ENCODE results near the gene DDX39B. TPM values are rescaled to one million over a fixed set of nuclear protein-coding genes. Genes with fewer than 3 reads are reported as not detected.

The DDX39B gene
- total and polyA plus RNA-seq, 9 of the 15 experiments (the other 6 are each of a cell fraction or from before 2014, with no cell fraction given): 479 to 869 (median 592) TPM

DNA sequence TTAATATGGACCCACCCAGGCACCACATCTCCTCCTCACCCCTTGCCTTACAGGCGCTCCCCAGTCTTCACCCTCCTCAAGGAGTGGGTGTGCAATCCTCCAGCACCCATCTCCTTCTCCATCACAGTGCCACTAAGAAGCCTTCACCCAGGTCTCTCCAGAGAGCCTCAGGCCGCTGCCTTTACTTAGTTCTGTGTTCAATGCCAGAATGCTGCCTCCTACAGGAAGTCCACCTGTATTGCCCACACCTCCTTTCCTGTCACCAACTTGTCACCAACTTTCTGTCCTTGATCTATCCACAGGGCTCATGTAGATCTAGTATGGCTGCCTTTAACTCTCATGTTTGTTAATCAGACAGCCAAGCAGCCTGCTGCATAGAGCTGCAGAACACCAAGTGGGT is 43.7 kb upstream of the DDX39B start (continued):
- TF ChIP-seq, protein P1, sequence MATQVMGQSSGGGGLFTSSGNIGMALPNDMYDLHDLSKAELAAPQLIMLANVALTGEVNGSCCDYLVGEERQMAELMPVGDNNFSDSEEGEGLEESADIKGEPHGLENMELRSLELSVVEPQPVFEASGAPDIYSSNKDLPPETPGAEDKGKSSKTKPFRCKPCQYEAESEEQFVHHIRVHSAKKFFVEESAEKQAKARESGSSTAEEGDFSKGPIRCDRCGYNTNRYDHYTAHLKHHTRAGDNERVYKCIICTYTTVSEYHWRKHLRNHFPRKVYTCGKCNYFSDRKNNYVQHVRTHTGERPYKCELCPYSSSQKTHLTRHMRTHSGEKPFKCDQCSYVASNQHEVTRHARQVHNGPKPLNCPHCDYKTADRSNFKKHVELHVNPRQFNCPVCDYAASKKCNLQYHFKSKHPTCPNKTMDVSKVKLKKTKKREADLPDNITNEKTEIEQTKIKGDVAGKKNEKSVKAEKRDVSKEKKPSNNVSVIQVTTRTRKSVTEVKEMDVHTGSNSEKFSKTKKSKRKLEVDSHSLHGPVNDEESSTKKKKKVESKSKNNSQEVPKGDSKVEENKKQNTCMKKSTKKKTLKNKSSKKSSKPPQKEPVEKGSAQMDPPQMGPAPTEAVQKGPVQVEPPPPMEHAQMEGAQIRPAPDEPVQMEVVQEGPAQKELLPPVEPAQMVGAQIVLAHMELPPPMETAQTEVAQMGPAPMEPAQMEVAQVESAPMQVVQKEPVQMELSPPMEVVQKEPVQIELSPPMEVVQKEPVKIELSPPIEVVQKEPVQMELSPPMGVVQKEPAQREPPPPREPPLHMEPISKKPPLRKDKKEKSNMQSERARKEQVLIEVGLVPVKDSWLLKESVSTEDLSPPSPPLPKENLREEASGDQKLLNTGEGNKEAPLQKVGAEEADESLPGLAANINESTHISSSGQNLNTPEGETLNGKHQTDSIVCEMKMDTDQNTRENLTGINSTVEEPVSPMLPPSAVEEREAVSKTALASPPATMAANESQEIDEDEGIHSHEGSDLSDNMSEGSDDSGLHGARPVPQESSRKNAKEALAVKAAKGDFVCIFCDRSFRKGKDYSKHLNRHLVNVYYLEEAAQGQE (IDR thresholded peaks at IDR 0.05; ENCODE audit: borderline replicate concordance): peak; percentile 29; the same call in 1 of the 2 replicates
- TF ChIP-seq, protein P1 (CRISPR knock-in tag; IDR thresholded peaks at IDR 0.05; ENCODE audit: low read depth): no peak
- TF ChIP-seq ZFP36 (IDR thresholded peaks at IDR 0.05; ENCODE audit: low read depth, low read length, partially characterized antibody) (peak; percentile 100), SP1 (CRISPR knock-in tag; IDR thresholded peaks at IDR 0.05) (peak; percentile 63; the same call in 1 of the 2 replicates), ZNF3 (CRISPR knock-in tag; IDR thresholded peaks at IDR 0.05) (no peak), JUND (IDR thresholded peaks at IDR 0.05; ENCODE audit: borderline replicate concordance, low read depth, low read length) (no peak), JUND (tag; IDR thresholded peaks at IDR 0.05; ENCODE audit: borderline replicate concordance, low read depth, low read length) (no peak), POLR3A (IDR thresholded peaks at IDR 0.05; ENCODE audit: borderline replicate concordance, extremely low read depth, insufficient read depth, insufficient read length) (no peak), POU5F1 (IDR thresholded peaks at IDR 0.05; ENCODE audit: borderline replicate concordance, low read depth, low read length, partially characterized antibody) (no peak), RBM25 (IDR thresholded peaks at IDR 0.05; ENCODE audit: low read depth, low read length, severe bottlenecking) (peak; percentile 90), HDAC3 (IDR thresholded peaks at IDR 0.05; ENCODE audit: borderline replicate concordance, partially characterized antibody) (no peak), CHD4 (IDR thresholded peaks at IDR 0.05; ENCODE audit: insufficient read depth, insufficient replicate concordance, low read depth, low read length, poor library complexity, severe bottlenecking) (peak; percentile 24), RCOR1 (IDR thresholded peaks at IDR 0.05; ENCODE audit: borderline replicate concordance in 1 of 2, low read depth in 2 of 2, low read length in 2 of 2) (peak in 1 of 2 experiments; percentile 80; a peak in 2 of 4 replicates)
- TF ChIP-seq, protein P2, sequence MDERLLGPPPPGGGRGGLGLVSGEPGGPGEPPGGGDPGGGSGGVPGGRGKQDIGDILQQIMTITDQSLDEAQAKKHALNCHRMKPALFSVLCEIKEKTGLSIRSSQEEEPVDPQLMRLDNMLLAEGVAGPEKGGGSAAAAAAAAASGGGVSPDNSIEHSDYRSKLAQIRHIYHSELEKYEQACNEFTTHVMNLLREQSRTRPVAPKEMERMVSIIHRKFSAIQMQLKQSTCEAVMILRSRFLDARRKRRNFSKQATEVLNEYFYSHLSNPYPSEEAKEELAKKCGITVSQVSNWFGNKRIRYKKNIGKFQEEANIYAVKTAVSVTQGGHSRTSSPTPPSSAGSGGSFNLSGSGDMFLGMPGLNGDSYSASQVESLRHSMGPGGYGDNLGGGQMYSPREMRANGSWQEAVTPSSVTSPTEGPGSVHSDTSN (CRISPR knock-in tag; IDR thresholded peaks at IDR 0.05; ENCODE audit: low read depth): no peak
- TF ChIP-seq, protein P2 (tag; conservative IDR thresholded peaks at IDR 0.05; ENCODE audit: low read depth): 0 out of 2 replicates have a peak, but pooled peaks have one; percentile 7
